Ramos (cell line): Measurements from ENCODE around the gene UBQLN4.
"Not testable (repeated sequence)": the region's sequence is repeated elsewhere in the genome, so short reads cannot be mapped to it uniquely, and the experiment has no call there.

Experiments
- in situ Hi-C: fragments of 300-500 bp; cut with MboI; formaldehyde crosslinking; loops from one replicate; pipeline ENCODE4 v1.14.3; 2022; ENCODE audit warnings: low sequenced_read_pairs; ENCODE audit not compliant: unreplicated experiment

UBQLN4 gene

GRCh38 chr1:156064615-156065014 is 11.0 kb upstream of the UBQLN4 start:
- in situ Hi-C loops = loop anchor here (10.0 kb wide), 1 partner anchor 130 kb away; the partner anchor contains the start of gene KHDC4

DNA sequence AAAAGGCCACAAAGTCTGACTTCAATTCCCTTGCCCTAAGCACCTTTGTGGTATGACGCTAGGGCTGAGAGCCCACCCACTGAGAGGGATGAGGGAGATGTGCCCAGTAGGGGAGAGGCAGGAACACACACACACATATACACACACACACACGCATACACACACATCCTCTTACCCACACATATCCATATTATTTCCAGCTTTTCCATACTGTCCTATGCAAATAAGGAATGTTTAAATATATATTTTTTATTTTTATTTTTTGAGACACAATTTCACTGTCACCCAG is 10.3 kb upstream of the UBQLN4 start:
- in situ Hi-C loops = loop anchor here (10.0 kb wide), 1 partner anchor 129 kb away; the partner anchor contains the start of gene KHDC4

- in situ Hi-C loops = loop anchor here (10.0 kb wide), 1 partner anchor 127 kb away; the partner anchor contains the start of gene KHDC4
Observed at GRCh38 chr1:156062189-156062588, 8.6 kb upstream of the UBQLN4 start.

- in situ Hi-C loops = loop anchor here (10.0 kb wide), 1 partner anchor 126 kb away; the partner anchor contains the start of gene KHDC4
Observed at GRCh38 chr1:156060937-156061636, 7.5 kb upstream of the UBQLN4 start, which contains the start of gene RAB25. Gene RAB25, plus strand, starts transcription at chr1:156061160. Its CDS starts 241 bp downstream, at chr1:156061401.

GRCh38 chr1:156056326-156056849 is 2.8 kb upstream of the UBQLN4 start:
- in situ Hi-C loops = no loop called here

- in situ Hi-C loops = no loop called here
Observed at GRCh38 chr1:156055281-156056048, 1.9 kb upstream of the UBQLN4 start.

DNA sequence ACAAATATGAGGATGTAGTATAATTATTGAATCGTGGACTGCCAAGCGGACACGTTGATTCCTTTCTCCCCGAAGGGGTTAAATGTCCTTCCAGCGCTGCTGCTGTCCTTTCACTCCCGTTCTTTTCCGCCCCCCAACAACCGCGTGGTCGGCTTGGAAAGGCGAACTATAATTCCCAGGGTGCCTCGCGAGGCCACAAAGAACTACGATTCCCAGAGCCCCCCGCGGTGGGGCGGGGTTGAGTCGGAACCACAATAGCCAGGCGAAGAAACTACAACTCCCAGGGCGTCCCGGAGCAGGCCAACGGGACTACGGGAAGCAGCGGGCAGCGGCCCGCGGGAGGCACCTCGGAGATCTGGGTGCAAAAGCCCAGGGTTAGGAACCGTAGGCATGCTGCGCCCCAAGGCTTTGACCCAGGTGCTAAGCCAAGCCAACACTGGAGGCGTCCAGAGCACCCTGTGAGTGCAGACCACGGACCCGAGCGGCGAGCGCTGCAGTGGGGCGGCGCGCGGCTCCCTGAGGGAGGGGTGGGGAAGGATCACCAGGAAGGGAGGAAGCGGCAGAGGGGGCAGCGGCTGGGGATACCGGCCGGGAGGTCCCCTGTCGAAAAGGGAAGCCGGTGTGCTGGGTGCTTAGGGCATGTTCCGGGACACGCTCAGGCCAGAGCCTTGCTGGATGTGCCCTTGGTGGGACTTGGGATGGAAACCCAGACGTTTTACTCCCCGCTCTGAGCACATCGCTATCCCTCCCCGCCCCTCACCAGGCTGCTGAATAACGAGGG is 1.1 kb upstream of the UBQLN4 start, which contains the start of gene LAMTOR2:
Gene LAMTOR2 (plus strand): TSS at position 283 of the 781 bp plus-strand sequence. CDS start 108 bp downstream, at position 391.
- in situ Hi-C loops = no loop called here

DNA sequence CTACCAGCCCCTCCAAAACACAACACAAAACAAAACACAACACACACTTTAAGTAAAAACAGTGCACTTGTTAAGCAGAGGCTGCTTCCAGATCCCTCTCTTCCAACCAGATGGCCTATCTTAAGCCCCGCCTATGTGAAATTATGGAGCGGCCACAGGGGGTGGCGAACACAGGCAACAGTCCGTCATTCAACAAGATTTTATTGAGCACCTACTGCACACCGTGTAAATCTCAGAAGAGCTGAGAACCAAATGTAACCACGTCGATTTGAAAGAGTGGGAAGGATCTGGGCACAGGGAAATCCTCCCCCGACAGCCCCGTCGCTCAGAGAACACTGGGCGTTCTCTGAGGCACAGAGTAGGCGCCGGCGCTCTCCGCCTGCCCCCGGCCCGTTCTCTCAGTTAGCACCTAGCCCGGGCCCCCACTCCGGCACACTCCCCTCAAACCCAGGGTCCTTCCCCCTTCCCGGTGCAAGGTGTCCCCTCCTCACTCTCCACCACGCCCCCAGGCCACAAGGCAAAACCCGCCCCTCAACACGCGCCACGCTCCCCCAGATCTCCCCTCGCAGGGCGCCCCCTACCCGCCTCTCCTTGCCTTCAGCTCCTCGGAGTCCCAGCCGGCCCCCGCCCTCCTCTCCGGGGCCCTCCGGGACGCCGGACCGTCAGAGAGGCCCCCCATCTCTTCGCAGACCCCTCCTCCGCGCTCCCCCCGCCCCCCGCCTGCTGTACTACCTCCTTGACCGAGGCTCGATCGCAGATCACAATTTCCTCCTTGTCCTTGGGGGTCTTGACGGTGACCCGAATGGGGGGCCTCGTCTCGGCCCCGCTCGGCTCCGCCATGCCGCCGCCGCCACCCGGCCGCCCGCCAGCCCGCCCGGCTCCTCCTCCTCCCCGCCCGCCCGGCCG is 483 bp downstream of the UBQLN4 start:
- in situ Hi-C loops = no loop called here

GRCh38 chr1:156051011-156051725 is 2.4 kb downstream of the UBQLN4 start:
- in situ Hi-C loops = no loop called here

DNA sequence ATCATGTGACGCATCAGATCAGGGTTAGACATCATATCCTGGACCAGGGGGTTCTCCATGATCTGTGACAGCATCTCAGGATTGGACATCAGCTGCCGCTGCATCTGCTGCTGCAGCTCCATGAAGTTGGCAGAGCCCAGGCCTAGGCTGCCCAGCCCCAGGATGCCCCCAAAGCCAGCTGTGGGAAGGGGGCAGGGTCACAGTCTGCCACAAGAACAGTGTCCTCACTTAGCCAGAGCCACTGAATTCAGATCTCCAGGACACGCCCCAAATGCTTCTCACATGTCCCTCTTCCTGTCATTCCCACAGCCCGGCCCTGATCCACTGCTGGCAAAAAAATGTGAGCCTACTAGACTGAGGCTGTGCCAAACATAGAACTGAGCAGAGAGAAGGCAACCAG is 3.2 kb downstream of the UBQLN4 start:
- in situ Hi-C loops = no loop called here

GRCh38 chr1:156048663-156049258 is 4.8 kb downstream of the UBQLN4 start:
- in situ Hi-C loops = no loop called here

DNA sequence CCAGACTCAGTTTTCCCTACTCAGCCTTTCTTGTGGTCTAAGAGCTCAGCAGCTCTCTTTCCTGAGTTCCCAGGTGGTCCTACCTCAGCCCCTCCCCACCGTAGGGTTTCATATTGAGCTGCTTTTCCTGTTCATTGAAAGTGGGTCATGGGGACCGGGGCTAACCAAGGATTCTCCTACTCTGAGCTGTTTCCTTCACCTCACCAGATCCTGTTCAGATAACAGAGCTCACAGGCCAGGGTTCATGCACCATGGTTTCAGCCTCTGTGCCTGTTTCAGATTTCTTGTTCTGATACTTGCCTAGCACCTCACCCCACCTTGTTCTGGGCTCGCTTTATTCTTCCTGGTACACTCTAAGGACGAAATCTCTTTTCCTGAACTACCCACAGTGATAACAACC is 8.5 kb downstream of the UBQLN4 start:
- in situ Hi-C loops = no loop called here

DNA sequence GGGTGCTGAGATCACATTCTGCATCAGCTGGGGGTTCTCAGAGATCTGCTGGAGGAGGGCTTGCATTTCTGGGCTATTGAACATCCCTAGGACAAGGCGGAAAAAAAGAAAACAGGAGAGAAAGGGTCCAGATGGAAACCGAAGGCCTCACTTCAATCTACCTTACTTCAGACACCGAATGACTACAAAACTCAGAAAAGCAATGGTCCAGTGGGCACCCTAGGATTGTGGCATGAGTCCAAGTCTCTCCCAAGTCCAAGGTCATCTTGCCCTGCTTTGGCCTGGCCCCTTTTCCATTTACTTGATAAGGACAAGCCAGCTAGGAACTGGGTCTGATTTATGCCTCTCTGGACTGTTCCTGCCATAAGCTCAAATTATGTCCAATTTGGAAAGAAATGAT is 10.8 kb downstream of the UBQLN4 start:
- in situ Hi-C loops = no loop called here

GRCh38 chr1:156034991-156035390 is 18.6 kb downstream of the UBQLN4 start:
- in situ Hi-C loops = not testable (repeated sequence)

DNA sequence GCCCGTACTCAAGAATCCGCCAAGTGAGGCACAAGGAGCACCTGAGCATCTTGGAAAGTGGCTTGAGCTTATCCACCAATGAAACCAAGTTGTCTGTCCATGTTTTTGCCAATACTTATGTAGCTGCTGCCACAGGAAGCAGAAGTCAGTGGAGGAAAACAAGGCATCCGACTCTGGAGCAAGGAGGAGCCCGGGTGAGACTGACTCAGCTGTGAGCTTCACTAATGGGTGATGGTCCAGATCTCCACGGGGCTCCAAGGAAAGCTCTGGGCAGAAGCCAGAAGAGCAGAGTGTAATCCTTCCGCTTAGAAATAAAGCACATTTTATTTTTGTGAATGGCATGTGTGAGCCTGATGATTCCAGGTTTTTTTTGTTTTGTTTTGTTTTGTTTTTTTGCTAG is 20.6 kb downstream of the UBQLN4 start:
- in situ Hi-C loops = no loop called here

GRCh38 chr1:156026588-156026987 is 27.0 kb downstream of the UBQLN4 start:
- in situ Hi-C loops = no loop called here

GRCh38 chr1:156025876-156026275 is 27.7 kb downstream of the UBQLN4 start:
- in situ Hi-C loops = no loop called here

DNA sequence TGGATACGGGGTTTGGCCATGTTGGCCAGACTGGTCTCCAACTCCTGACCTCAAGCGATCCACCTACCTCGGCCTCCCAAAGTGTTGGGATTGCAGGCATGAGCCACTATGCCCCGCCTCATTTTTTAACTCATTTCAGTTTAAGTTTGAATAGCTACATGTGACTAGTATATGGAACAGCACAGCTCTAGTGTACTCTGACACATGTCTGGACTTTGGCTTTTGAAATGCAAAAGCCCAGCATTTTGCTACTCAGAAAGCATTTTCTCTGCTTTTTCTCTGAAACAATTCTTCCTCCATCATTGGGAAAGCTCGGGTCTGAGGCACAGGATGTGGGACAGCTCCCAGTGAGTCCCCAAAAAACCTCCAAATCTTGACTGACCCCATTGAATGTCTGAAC is 28.8 kb downstream of the UBQLN4 start:
- in situ Hi-C loops = no loop called here
